ENCODE measurements around the gene CYFIP2.

Gene CYFIP2

GRCh38 chr5:157259699-157260098, 6.2 kb upstream of the CYFIP2 start:
- DNase-seq = no peak

- DNase-seq = no peak
Measured at GRCh38 chr5:157263496-157264090, 2.3 kb upstream of the CYFIP2 start.

- DNase-seq = peak in 1 of 2 experiments; percentile 63
Measured at GRCh38 chr5:157266286-157267007, 524 bp downstream of the CYFIP2 start.

DNA sequence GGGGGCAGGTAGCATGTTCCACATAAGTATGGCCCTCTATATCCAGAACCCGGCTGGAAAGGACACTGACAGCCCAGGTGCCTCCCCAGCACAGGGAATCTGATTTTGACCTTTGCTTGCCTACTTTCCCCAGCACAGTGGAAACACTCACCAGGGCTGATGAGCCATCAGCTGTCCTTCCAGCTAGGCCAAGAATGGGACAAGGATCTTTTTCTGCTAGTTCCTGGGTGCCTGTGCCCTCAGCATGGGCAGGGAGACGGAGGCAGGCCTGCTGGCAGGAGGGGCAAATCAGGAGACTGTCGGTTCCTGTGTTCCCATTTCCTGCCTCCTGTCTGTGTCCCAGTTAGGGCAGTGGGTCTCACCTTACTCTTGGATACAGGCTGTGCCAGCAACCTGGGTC, 1.1 kb downstream of the CYFIP2 start:
- no peak for DNase-seq

- no peak for DNase-seq
Measured at GRCh38 chr5:157267761-157268480, 2.0 kb downstream of the CYFIP2 start.

GRCh38 chr5:157269165-157269671, 3.3 kb downstream of the CYFIP2 start:
- DNase-seq = no peak

- DNase-seq = peak in 1 of 2 experiments; percentile 43
Measured at GRCh38 chr5:157269761-157270272, 3.9 kb downstream of the CYFIP2 start.

DNA sequence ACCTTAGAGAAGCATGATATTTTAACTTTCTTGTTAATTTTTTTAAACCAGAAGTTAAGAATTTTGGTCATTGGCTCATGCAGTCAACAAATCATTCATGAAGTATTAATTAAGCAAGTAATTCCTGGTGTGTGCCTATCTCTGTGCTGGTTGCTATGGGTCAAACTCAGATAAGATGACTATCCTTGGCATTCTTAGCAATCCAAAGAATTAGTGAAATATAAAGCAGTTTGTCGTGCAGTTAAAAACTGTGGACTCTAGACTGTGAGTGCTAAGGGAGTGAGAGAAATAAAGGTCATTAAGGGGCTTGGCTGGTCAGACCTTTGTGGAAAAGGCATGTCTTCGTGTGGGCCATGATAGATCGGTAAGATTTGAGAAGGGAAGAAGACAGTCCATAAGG, 4.8 kb downstream of the CYFIP2 start:
- no peak for DNase-seq

- peak; percentile 81 to 86 for DNase-seq
Measured at GRCh38 chr5:157271740-157272271, 5.9 kb downstream of the CYFIP2 start.

DNA sequence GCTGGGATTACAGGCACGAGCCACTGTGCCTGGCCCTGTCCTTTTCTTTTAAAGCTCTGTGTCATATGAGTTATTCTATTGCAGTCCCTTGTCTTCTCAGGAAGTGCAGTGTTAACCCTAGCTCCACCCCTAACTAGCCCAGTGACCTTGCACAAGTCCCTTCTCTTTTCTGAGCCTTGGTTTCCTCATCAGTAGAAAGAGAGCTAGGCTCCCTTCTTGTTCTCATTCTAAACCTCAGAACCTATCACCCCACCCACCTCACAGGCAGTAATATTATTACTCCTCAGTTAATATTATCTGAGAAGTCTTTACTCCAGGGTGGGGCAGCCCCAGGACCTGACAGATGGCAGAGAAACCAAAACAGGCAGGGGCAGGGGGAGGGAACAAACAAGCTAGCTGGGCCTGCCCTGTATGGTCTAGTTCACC, 7.2 kb downstream of the CYFIP2 start:
- DNase-seq = peak in 1 of 2 experiments; percentile 52

GRCh38 chr5:157275403-157275802, 9.5 kb downstream of the CYFIP2 start:
- DNase-seq = no peak

DNA sequence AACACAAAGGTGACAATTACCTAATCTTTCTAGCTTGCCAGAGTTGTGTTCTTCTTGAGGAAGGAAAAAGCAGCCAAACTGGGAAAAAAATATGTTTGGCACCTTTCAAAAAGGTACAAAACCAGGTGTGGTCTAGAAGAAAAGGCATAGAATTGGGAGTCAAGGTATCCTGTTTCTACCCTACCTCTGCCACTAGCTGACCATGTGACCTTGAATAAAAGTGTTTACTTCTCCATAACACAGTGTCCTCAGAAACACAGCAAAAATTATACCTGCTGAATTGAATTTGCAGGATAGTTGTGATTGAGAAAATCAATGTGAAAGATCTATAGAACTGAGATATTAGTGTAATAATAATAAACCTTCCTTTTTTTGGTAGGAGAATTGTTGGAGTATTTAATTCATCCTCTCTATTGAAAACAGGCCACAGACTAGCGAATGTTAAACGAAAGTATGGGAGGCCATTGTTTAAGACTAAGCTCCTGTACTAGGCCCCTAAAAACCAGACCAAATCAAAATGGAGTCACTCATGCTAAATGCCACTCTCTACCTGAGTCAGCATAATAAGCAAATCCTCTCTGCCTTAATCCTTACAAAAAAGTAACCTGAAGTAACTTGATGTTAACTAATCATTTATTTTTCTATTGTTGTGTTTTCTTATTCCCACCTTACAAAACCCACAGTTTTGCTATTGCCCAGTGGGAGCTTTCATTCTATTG, 12.6 kb downstream of the CYFIP2 start:
- DNase-seq = no peak

DNA sequence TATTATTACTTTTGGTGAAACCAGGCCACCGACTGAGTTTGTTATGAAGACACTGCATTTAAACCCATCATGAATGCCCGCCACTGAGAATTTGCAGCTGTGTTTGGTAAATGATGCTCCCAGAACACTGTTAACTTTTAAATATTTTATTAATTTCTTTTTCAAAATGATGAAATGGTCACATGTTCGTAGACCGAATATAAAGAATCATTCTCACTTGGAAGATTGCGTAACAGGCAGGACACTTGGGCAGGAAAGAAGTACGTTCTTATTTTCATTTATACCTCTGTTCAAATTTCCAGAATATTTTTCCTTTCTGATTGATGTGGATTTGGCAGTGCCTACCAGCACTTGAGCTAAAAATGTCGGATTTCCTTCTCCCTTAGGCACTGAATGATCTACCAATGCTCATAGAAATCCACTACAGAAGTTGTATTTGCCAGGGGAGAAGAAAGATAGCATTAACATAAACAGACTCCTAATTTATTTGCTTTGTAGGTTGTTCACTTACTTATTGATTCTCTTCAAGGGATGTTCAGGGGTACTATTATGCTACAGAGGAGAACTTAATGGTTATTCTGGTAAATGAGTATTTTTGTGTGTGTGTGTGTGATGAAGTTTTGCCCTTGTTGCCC, 13.8 kb downstream of the CYFIP2 start:
- DNase-seq = no peak

- DNase-seq = no peak
Measured at GRCh38 chr5:157280927-157281326, 15.0 kb downstream of the CYFIP2 start.

DNA sequence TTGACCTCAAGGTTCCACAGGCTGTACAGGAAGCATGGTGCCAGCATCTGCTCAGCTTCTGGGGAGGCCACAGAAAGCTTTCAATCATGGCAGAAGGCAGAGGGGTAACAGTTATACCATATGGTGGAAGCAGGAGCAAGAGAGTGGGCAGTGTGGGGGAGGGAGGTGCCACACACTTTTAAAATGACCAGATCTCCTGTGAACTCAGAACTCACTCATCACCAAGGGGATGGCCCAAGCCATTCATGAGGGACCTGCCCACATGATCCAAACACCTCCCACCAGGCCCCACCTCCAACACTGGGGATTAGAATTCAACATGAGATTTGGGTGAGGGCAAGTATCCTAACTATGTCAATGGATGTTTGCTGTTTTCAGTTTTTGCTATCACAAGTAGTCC, 16.2 kb downstream of the CYFIP2 start:
- no peak for DNase-seq

GRCh38 chr5:157283434-157283833, 17.5 kb downstream of the CYFIP2 start:
- no peak for DNase-seq

GRCh38 chr5:157284458-157285212, 18.7 kb downstream of the CYFIP2 start:
- DNase-seq = no peak

DNA sequence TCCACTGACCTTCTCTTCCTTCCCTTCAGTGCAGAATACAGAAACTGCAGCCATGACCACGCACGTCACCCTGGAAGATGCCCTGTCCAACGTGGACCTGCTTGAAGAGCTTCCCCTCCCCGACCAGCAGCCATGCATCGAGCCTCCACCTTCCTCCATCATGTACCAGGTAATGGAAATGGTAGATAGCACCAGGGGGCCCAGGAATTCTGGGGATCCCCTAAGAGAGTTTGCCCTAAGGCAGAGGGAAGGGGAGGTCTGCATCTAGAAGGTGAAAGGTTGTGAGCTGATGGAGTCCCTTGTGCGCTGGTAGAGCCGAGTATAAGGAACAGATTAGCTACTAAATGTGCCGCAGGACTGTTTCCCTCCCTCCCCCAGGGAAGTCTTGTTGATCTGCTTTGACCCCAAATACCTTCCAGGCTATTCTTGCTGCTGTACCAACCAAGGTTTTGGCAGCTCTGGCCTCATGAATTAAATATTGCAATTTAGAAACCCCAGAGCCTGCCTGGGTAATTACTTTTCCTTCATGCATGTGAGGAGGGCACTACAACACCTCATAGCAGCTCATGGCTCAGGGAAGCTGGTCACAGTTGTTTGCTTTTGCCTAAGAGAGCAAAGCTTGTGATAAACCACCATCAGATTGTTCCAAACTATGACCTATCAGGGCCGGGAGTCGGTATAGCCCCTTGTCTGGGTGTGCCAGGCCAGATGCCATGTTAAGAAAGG, 19.6 kb downstream of the CYFIP2 start:
- DNase-seq = no peak

DNA sequence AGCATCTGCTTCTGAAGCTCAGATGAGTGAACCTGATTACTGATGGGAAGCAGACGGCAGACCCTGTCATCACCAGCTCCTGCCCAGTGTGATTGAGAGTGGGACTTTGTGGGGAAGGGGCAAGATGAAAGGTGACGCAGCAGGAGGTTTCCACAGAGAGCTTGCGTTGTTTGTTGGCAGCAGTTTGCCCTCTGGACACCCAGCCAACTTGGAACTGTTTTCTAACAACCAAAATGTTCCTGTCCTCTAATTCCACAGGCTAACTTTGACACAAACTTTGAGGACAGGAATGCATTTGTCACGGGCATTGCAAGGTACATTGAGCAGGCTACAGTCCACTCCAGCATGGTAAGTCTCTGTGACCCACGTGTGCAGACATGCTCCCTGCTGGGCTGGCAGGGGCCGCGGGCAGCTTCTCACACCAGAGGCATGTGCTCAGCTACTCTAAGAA, 20.9 kb downstream of the CYFIP2 start:
- no peak for DNase-seq

GRCh38 chr5:157288405-157289163, 22.7 kb downstream of the CYFIP2 start:
- DNase-seq = no peak
